PC-9 (cell line): ENCODE results near the gene CEP131.

Experiments
- CTCF ChIP-seq: fragments of 200-600 bp; sonication (generic); conservative IDR thresholded peaks from 2 replicates; pipeline ENCODE4 v1.6.1; 2017; ENCODE audit warnings: mixed run types, antibody characterized with exemption, mild to moderate bottlenecking, moderate library complexity
- EZH2 ChIP-seq: fragments of 200-600 bp; sonication (generic); IDR thresholded peaks from 2 replicates; pipeline ENCODE4 v1.8.0; 2017; ENCODE audit warnings: antibody characterized with exemption, low read depth

- TF ChIP-seq EZH2 (no peak), CTCF (no peak)
These were observed 55.1 kb downstream of the CEP131 start for GRCh38 chr17:81167638-81168037.
